HepG2 (cell line): ENCODE measurements around the gene ENO3. TPM values are rescaled to one million over a fixed set of nuclear protein-coding genes. Genes with fewer than 3 reads are reported as not detected.
A peak's percentile ranks its signal among the peaks of the same experiment; 100 is the strongest.

ENCODE experiments used
- ARNT2 ChIP-seq: sonication (generic); formaldehyde crosslinking; IDR thresholded peaks from 2 replicates; pipeline ENCODE4 v1.8.0; 2022; ENCODE audit warnings: mild to moderate bottlenecking, low read depth, missing genetic modification reagents, moderate library complexity
- BORCS8-MEF2B ChIP-seq: sonication (generic); formaldehyde crosslinking; IDR thresholded peaks from 2 replicates; pipeline ENCODE4 v1.8.0; 2022; ENCODE audit warnings: mild to moderate bottlenecking, missing genetic modification reagents
- ERF ChIP-seq: IDR thresholded peaks from 2 replicates; pipeline ENCODE4 v1.6.1; 2018; ENCODE audit warnings: missing biosample characterization, missing genetic modification reagents
- GATAD1 ChIP-seq: IDR thresholded peaks from 2 replicates; pipeline ENCODE4 v1.6.1; 2016; ENCODE audit warnings: missing genetic modification reagents, missing compliant biosample characterization
- GATAD2A ChIP-seq: IDR thresholded peaks from 2 replicates; pipeline ENCODE4 v1.6.1; 2016
- HNRNPL ChIP-seq: fragments of 200-400 bp; formaldehyde crosslinking; IDR thresholded peaks from 2 replicates; pipeline ENCODE4 v1.6.1; 2017; ENCODE audit warnings: mild to moderate bottlenecking, low read depth, low read length
- ISL2 ChIP-seq: sonication (generic); formaldehyde crosslinking; IDR thresholded peaks from 2 replicates; pipeline ENCODE4 v1.5.0; 2020; ENCODE audit warnings: missing genetic modification reagents
- MEIS1 ChIP-seq: sonication (generic); formaldehyde crosslinking; IDR thresholded peaks from 2 replicates; pipeline ENCODE4 v1.9.0; 2021; ENCODE audit warnings: mild to moderate bottlenecking, missing genetic modification reagents, moderate library complexity, borderline replicate concordance
- SRSF1 ChIP-seq: fragments of 200-400 bp; formaldehyde crosslinking; optimal IDR thresholded peaks from 2 replicates; pipeline ENCODE3; 2017; ENCODE audit warnings: mild to moderate bottlenecking, low read depth, low read length, moderate library complexity
- ZBTB21 ChIP-seq: sonication (generic); formaldehyde crosslinking; IDR thresholded peaks from 2 replicates; pipeline ENCODE4 v1.4.0; 2020; ENCODE audit warnings: missing genetic modification reagents
- ZBTB7A ChIP-seq: sonication (generic); formaldehyde crosslinking; IDR thresholded peaks from 2 replicates; pipeline ENCODE4 v1.8.0; 2022; ENCODE audit warnings: mild to moderate bottlenecking, missing genetic modification reagents
- ZFP90 ChIP-seq: sonication (generic); formaldehyde crosslinking; IDR thresholded peaks from 2 replicates; pipeline ENCODE4 v1.8.0; 2022; ENCODE audit warnings: missing genetic modification reagents, mild to moderate bottlenecking, inconsistent platforms, borderline replicate concordance
- ZNF274 ChIP-seq: sonication (generic); formaldehyde crosslinking; IDR thresholded peaks from 2 replicates; pipeline ENCODE4 v1.5.1; 2020; ENCODE audit warnings: mild to moderate bottlenecking, missing genetic modification reagents
- ZNF557 ChIP-seq: sonication (generic); formaldehyde crosslinking; IDR thresholded peaks from 2 replicates; pipeline ENCODE4 v1.4.0; 2020; ENCODE audit warnings: missing genetic modification reagents
- ZNF629 ChIP-seq: sonication (generic); formaldehyde crosslinking; conservative IDR thresholded peaks from 2 replicates; pipeline ENCODE4 v1.5.0; 2020; ENCODE audit warnings: missing genetic modification reagents
- ZNF780A ChIP-seq: sonication (generic); formaldehyde crosslinking; IDR thresholded peaks from 2 replicates; pipeline ENCODE4 v1.8.0; 2022; ENCODE audit warnings: mild to moderate bottlenecking, missing genetic modification reagents, moderate library complexity
- polyA plus RNA-seq, 8 experiments: library from polyadenylated mRNA; depleted of rRNA in 3 of 8; stranded (reverse) in 7 of 8; unstranded in 1 of 8; fragments of >200 nt; fragmentation: Illumina TruSeq in 4 of 8; extraction: Trizol in 4 of 8; gene quantifications; 2 replicates each; pipeline versions ENCODE4 v1.2.1 to v1.2.3, GENCODE V29; 2011 to 2016; ENCODE audit warnings: low read depth in 4 of 8, missing spikeins in 1 of 8, mixed read lengths in 1 of 8; ENCODE audit not compliant: insufficient read depth in 1 of 8
- total RNA-seq, 5 experiments: library from RNA; depleted of rRNA; stranded (reverse); fragments of >200 nt; fragmentation: Illumina TruSeq; extraction: Trizol; gene quantifications; 2 replicates each; pipeline ENCODE4 v1.2.3, GENCODE V29; 2016; ENCODE audit warnings: low read depth in 1 of 5
- TF ChIP-seq, protein P1 (sequence below): sonication (generic); formaldehyde crosslinking; IDR thresholded peaks from 2 replicates; pipeline ENCODE4 v1.4.0; 2020; ENCODE audit warnings: missing genetic modification reagents, borderline replicate concordance
- TF ChIP-seq, protein P2 (sequence below): sonication (generic); formaldehyde crosslinking; IDR thresholded peaks from 2 replicates; pipeline ENCODE4 v1.5.0; 2020; ENCODE audit warnings: mild to moderate bottlenecking, low read depth, missing genetic modification reagents, borderline replicate concordance
- TF ChIP-seq, protein P3 (sequence below): sonication (generic); formaldehyde crosslinking; IDR thresholded peaks from 2 replicates; pipeline ENCODE4 v1.9.0; 2022; ENCODE audit warnings: low read depth, missing genetic modification reagents
- TF ChIP-seq, protein P4 (sequence below): sonication (generic); formaldehyde crosslinking; conservative IDR thresholded peaks from 2 replicates; pipeline ENCODE4 v1.4.0; 2020; ENCODE audit warnings: missing genetic modification reagents
- TF ChIP-seq, protein P5 (sequence below): IDR thresholded peaks from 2 replicates; pipeline ENCODE4 v1.6.1; 2016; ENCODE audit warnings: low read depth
- TF ChIP-seq, protein P6 (sequence below): sonication (generic); formaldehyde crosslinking; IDR thresholded peaks from 2 replicates; pipeline ENCODE4 v1.4.0; 2020; ENCODE audit warnings: missing genetic modification reagents

ENO3 gene
- total and polyA plus RNA-seq, 2 of the 13 experiments (the other 11 are each of a cell fraction or from before 2014, with no cell fraction given): 59.8 to 69.8 TPM

DNA sequence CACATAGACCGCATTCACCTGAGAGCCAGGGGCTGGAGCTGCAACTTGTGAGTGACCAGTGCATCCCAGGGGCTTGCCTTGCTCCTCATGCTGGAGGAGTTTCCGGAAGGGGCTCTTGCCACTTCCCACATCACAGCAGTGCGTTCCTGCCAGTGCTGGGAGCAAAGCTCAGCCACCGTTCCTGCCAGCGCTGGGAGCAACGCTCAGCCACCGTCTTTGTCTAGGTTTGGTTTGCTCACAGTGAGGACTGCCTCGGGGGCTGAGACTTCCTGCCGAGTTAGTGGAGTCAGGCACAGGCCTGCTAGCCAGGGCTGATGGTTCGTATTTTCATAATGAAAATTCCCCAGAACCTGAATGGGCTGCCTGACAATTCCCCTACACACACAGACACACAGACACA lies 42.6 kb upstream of the ENO3 start (continued):
- TF ChIP-seq, protein P1, sequence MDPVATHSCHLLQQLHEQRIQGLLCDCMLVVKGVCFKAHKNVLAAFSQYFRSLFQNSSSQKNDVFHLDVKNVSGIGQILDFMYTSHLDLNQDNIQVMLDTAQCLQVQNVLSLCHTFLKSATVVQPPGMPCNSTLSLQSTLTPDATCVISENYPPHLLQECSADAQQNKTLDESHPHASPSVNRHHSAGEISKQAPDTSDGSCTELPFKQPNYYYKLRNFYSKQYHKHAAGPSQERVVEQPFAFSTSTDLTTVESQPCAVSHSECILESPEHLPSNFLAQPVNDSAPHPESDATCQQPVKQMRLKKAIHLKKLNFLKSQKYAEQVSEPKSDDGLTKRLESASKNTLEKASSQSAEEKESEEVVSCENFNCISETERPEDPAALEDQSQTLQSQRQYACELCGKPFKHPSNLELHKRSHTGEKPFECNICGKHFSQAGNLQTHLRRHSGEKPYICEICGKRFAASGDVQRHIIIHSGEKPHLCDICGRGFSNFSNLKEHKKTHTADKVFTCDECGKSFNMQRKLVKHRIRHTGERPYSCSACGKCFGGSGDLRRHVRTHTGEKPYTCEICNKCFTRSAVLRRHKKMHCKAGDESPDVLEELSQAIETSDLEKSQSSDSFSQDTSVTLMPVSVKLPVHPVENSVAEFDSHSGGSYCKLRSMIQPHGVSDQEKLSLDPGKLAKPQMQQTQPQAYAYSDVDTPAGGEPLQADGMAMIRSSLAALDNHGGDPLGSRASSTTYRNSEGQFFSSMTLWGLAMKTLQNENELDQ (CRISPR knock-in tag): peak; percentile 30; the same call in 1 of the 2 replicates
- TF ChIP-seq, protein P2, sequence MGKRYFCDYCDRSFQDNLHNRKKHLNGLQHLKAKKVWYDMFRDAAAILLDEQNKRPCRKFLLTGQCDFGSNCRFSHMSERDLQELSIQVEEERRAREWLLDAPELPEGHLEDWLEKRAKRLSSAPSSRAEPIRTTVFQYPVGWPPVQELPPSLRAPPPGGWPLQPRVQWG (CRISPR knock-in tag): no peak
- peak; percentile 38; the same call in 1 of the 2 replicates for TF ChIP-seq ERF (CRISPR knock-in tag)
- TF ChIP-seq, protein P3, sequence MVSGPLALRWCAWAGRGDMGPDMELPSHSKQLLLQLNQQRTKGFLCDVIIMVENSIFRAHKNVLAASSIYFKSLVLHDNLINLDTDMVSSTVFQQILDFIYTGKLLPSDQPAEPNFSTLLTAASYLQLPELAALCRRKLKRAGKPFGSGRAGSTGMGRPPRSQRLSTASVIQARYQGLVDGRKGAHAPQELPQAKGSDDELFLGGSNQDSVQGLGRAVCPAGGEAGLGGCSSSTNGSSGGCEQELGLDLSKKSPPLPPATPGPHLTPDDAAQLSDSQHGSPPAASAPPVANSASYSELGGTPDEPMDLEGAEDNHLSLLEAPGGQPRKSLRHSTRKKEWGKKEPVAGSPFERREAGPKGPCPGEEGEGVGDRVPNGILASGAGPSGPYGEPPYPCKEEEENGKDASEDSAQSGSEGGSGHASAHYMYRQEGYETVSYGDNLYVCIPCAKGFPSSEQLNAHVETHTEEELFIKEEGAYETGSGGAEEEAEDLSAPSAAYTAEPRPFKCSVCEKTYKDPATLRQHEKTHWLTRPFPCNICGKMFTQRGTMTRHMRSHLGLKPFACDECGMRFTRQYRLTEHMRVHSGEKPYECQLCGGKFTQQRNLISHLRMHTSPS: peak; percentile 78
- TF ChIP-seq, protein P4, sequence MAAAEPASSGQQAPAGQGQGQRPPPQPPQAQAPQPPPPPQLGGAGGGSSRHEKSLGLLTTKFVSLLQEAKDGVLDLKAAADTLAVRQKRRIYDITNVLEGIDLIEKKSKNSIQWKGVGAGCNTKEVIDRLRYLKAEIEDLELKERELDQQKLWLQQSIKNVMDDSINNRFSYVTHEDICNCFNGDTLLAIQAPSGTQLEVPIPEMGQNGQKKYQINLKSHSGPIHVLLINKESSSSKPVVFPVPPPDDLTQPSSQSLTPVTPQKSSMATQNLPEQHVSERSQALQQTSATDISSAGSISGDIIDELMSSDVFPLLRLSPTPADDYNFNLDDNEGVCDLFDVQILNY (CRISPR knock-in tag): no peak
- TF ChIP-seq ZNF274 (CRISPR knock-in tag): 0 out of 2 replicates have a peak, but pooled peaks have one; percentile 54
- TF ChIP-seq ZBTB21 (CRISPR knock-in tag): peak; percentile 52; the same call in 1 of the 2 replicates
- TF ChIP-seq ZNF629: peak; percentile 58
- TF ChIP-seq, protein P5, sequence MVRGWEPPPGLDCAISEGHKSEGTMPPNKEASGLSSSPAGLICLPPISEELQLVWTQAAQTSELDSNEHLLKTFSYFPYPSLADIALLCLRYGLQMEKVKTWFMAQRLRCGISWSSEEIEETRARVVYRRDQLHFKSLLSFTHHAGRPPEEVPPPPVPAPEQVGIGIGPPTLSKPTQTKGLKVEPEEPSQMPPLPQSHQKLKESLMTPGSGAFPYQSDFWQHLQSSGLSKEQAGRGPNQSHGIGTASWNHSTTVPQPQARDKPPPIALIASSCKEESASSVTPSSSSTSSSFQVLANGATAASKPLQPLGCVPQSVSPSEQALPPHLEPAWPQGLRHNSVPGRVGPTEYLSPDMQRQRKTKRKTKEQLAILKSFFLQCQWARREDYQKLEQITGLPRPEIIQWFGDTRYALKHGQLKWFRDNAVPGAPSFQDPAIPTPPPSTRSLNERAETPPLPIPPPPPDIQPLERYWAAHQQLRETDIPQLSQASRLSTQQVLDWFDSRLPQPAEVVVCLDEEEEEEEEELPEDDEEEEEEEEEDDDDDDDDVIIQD (CRISPR knock-in tag): peak; percentile 72; the same call in 1 of the 2 replicates
- 0 out of 2 replicates have a peak, but pooled peaks have one; percentile 57 for TF ChIP-seq ARNT2 (CRISPR knock-in tag)
- no peak for TF ChIP-seq ZNF780A (CRISPR knock-in tag)
- TF ChIP-seq BORCS8-MEF2B (CRISPR knock-in tag): 0 out of 2 replicates have a peak, but pooled peaks have one; percentile 19
- peak; percentile 62 for TF ChIP-seq GATAD1
- TF ChIP-seq GATAD2A (CRISPR knock-in tag): peak; percentile 72
- TF ChIP-seq, protein P6, sequence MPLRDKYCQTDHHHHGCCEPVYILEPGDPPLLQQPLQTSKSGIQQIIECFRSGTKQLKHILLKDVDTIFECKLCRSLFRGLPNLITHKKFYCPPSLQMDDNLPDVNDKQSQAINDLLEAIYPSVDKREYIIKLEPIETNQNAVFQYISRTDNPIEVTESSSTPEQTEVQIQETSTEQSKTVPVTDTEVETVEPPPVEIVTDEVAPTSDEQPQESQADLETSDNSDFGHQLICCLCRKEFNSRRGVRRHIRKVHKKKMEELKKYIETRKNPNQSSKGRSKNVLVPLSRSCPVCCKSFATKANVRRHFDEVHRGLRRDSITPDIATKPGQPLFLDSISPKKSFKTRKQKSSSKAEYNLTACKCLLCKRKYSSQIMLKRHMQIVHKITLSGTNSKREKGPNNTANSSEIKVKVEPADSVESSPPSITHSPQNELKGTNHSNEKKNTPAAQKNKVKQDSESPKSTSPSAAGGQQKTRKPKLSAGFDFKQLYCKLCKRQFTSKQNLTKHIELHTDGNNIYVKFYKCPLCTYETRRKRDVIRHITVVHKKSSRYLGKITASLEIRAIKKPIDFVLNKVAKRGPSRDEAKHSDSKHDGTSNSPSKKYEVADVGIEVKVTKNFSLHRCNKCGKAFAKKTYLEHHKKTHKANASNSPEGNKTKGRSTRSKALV (CRISPR knock-in tag): peak; percentile 61
- peak; percentile 49 for TF ChIP-seq SRSF1
- peak; percentile 49; the same call in 1 of the 2 replicates for TF ChIP-seq ZBTB7A (CRISPR knock-in tag)
- peak; percentile 38; the same call in 1 of the 2 replicates for TF ChIP-seq ZFP90 (CRISPR knock-in tag)
- TF ChIP-seq HNRNPL: peak; percentile 83
- peak; percentile 62; the same call in 1 of the 2 replicates for TF ChIP-seq MEIS1
- no peak for TF ChIP-seq ISL2 (CRISPR knock-in tag)
- TF ChIP-seq ZNF557: 0 out of 2 replicates have a peak, but pooled peaks have one; percentile 52
